ENCODE results near the gene TMEM253.

- no peak for TF ChIP-seq CTCF (IDR thresholded peaks at IDR 0.05)
- TF ChIP-seq POLR2A (IDR thresholded peaks at IDR 0.05), result no peak
Measured at GRCh38 chr14:21090940-21091663, 9.8 kb upstream of the TMEM253 start.

Measured in lower leg skin (tissue), 3 donors.